ENCODE results near the gene NAALAD2. TPM values are rescaled to one million over a fixed set of nuclear protein-coding genes. Genes with fewer than 3 reads are reported as not detected.
"Not testable (repeated sequence)": the region's sequence is repeated elsewhere in the genome, so short reads cannot be mapped to it uniquely, and the experiment has no call there.

The NAALAD2 gene
- 1 to 10 TPM; 3.3 to 8.8 TPM for total RNA-seq
- polyA plus RNA-seq (2013, experiment 1 of 2), result 18.7 TPM
- 17.8 TPM for polyA plus RNA-seq (2013, experiment 2 of 2)
- long read RNA-seq, experiment 1, partial matches to known transcripts, result 0 of 5 reads
- long read RNA-seq, experiment 1, other reads (novel, unspliced or antisense), result 4 of 5 reads
- long read RNA-seq, experiment 2, partial matches to known transcripts, result 0 of 6 reads
- long read RNA-seq, experiment 2, other reads (novel, unspliced or antisense), result 1 of 6 reads
- long read RNA-seq, experiment 3, transcript NAALAD2-210 (19 exons, 3,600 nt), result major isoform, 5 of 12 reads
- long read RNA-seq, experiment 3, partial matches to known transcripts, result 2 of 12 reads
- long read RNA-seq, experiment 3, other reads (novel, unspliced or antisense), result 4 of 12 reads
- long read RNA-seq, experiment 4, partial matches to known transcripts, result 2 of 4 reads
- long read RNA-seq, experiment 4, other reads (novel, unspliced or antisense), result 0 of 4 reads

GRCh38 chr11:90134478-90135003 lies at the start of gene NAALAD2:
NAALAD2 (plus strand) TSS chr11:90134663; CDS start chr11:90134759, 96 bp downstream.
- Mint-ChIP-seq H3K4me1 (peaks cover 29% of the 10 kb centered on the region), H3K9me3 (no peaks in the 10 kb centered on the region), H3K27me3 (ENCODE audit: insufficient read depth) (peaks cover 21% of the 10 kb centered on the region), H3K4me3 (peak within 1 kb of the TSS; percentile 68), H3K36me3 (ENCODE audit: low read depth) (no peaks in the 10 kb centered on the region), H3K27ac (peak within 1 kb of the TSS; percentile 37)
- peak; percentile 86 for DNase-seq
- Histone ChIP-seq H3K4me1 (ENCODE audit: control insufficient read depth, insufficient read depth, low read length) (peaks cover 14% of the 10 kb centered on the region), H3K27me3 (ENCODE audit: control insufficient read depth, insufficient read depth, low read length, poor library complexity, severe bottlenecking) (peaks cover 9% of the 10 kb centered on the region), H3K4me3 (ENCODE audit: low read length) (peak within 1 kb of the TSS; percentile 79), H3K9me3 (ENCODE audit: control insufficient read depth, low read length) (no peaks in the 10 kb centered on the region), H3K36me3 (ENCODE audit: control insufficient read depth, insufficient read depth, low read length) (no peaks in the 10 kb centered on the region), H3K27ac (ENCODE audit: low read depth, low read length) (peak within 1 kb of the TSS; percentile 33), H3K9ac (ENCODE audit: extremely low read depth, low read length, poor library complexity, severe bottlenecking) (peak within 1 kb of the TSS; percentile 36)
- 4 to 5% methylated on average over 9 to 25 of the region's 25 CpGs for WGBS, 2 experiments (ENCODE audit: insufficient coverage in 1 of 2, insufficient read length in 1 of 2)
- TF ChIP-seq CTCF (conservative IDR thresholded peaks at IDR 0.05), result no peak

GRCh38 chr11:90085650-90086049 lies 48.8 kb upstream of the NAALAD2 start, which contains the start of gene UBTFL1:
UBTFL1 (plus strand) TSS chr11:90085950; CDS start chr11:90085950, 0 bp downstream.
- not testable (repeated sequence) for H3K4me3 ChIP-seq (ENCODE audit: low read length); H3K27me3 ChIP-seq (ENCODE audit: control insufficient read depth, insufficient read depth, low read length, poor library complexity, severe bottlenecking); H3K9me3 ChIP-seq (ENCODE audit: control insufficient read depth, low read length); DNase-seq; H3K27ac Mint-ChIP-seq; H3K9me3 Mint-ChIP-seq; H3K36me3 Mint-ChIP-seq (ENCODE audit: low read depth); H3K9ac ChIP-seq (ENCODE audit: extremely low read depth, low read length, poor library complexity, severe bottlenecking); H3K4me1 Mint-ChIP-seq; H3K27ac ChIP-seq (ENCODE audit: low read depth, low read length); H3K36me3 ChIP-seq (ENCODE audit: control insufficient read depth, insufficient read depth, low read length); H3K27me3 Mint-ChIP-seq (ENCODE audit: insufficient read depth); H3K4me3 Mint-ChIP-seq; H3K4me1 ChIP-seq (ENCODE audit: control insufficient read depth, insufficient read depth, low read length)
- no CpG with 5 or more reads among the region's 3 CpGs for WGBS, 2 experiments (ENCODE audit: insufficient coverage in 1 of 2, insufficient read length in 1 of 2)

- H3K4me3 ChIP-seq (ENCODE audit: low read length); H3K27ac ChIP-seq (ENCODE audit: low read depth, low read length); H3K4me1 Mint-ChIP-seq; H3K4me1 ChIP-seq (ENCODE audit: control insufficient read depth, insufficient read depth, low read length); H3K27me3 Mint-ChIP-seq (ENCODE audit: insufficient read depth); H3K9me3 Mint-ChIP-seq; H3K4me3 Mint-ChIP-seq; H3K27me3 ChIP-seq (ENCODE audit: control insufficient read depth, insufficient read depth, low read length, poor library complexity, severe bottlenecking); DNase-seq; H3K9ac ChIP-seq (ENCODE audit: extremely low read depth, low read length, poor library complexity, severe bottlenecking); H3K27ac Mint-ChIP-seq; H3K36me3 ChIP-seq (ENCODE audit: control insufficient read depth, insufficient read depth, low read length); H3K36me3 Mint-ChIP-seq (ENCODE audit: low read depth); H3K9me3 ChIP-seq (ENCODE audit: control insufficient read depth, low read length): not testable (repeated sequence)
- WGBS, 2 experiments (ENCODE audit: insufficient coverage in 1 of 2, insufficient read length in 1 of 2), result no CpG with 5 or more reads among the region's 2 CpGs
Observed at GRCh38 chr11:90088731-90089130, 45.7 kb upstream of the NAALAD2 start.

- H3K27me3 ChIP-seq (ENCODE audit: control insufficient read depth, insufficient read depth, low read length, poor library complexity, severe bottlenecking); H3K9me3 ChIP-seq (ENCODE audit: control insufficient read depth, low read length); H3K36me3 Mint-ChIP-seq (ENCODE audit: low read depth); H3K36me3 ChIP-seq (ENCODE audit: control insufficient read depth, insufficient read depth, low read length); H3K9ac ChIP-seq (ENCODE audit: extremely low read depth, low read length, poor library complexity, severe bottlenecking); H3K4me1 Mint-ChIP-seq; H3K27ac ChIP-seq (ENCODE audit: low read depth, low read length); H3K4me3 ChIP-seq (ENCODE audit: low read length); H3K9me3 Mint-ChIP-seq; H3K27me3 Mint-ChIP-seq (ENCODE audit: insufficient read depth); H3K4me1 ChIP-seq (ENCODE audit: control insufficient read depth, insufficient read depth, low read length); DNase-seq: not testable (repeated sequence)
- WGBS, 2 experiments (ENCODE audit: insufficient coverage in 1 of 2, insufficient read length in 1 of 2), result 95% methylated on average over 17 of the region's 28 CpGs; no CpG with 5 or more reads in 1 of the 2 experiments
- Mint-ChIP-seq H3K27ac (peak overlapping the region; percentile 87), H3K4me3 (peak overlapping the region; percentile 51)
Observed at GRCh38 chr11:90095230-90095924, 39.1 kb upstream of the NAALAD2 start.

GRCh38 chr11:90098261-90098660 lies 36.2 kb upstream of the NAALAD2 start:
- not testable (repeated sequence) for H3K36me3 ChIP-seq (ENCODE audit: control insufficient read depth, insufficient read depth, low read length); H3K4me1 Mint-ChIP-seq; DNase-seq; H3K27ac ChIP-seq (ENCODE audit: low read depth, low read length); H3K27ac Mint-ChIP-seq; H3K4me3 Mint-ChIP-seq; H3K9me3 ChIP-seq (ENCODE audit: control insufficient read depth, low read length); H3K4me1 ChIP-seq (ENCODE audit: control insufficient read depth, insufficient read depth, low read length); H3K27me3 Mint-ChIP-seq (ENCODE audit: insufficient read depth); H3K27me3 ChIP-seq (ENCODE audit: control insufficient read depth, insufficient read depth, low read length, poor library complexity, severe bottlenecking); H3K36me3 Mint-ChIP-seq (ENCODE audit: low read depth); H3K4me3 ChIP-seq (ENCODE audit: low read length); H3K9ac ChIP-seq (ENCODE audit: extremely low read depth, low read length, poor library complexity, severe bottlenecking); H3K9me3 Mint-ChIP-seq
- 91 to 100% methylated on average over 2 to 4 of the region's 4 CpGs for WGBS, 2 experiments (ENCODE audit: insufficient coverage in 1 of 2, insufficient read length in 1 of 2)

Measured in endodermal cell (in vitro differentiated cells).